ENCODE data around the gene REM2.

Gene REM2

DNA sequence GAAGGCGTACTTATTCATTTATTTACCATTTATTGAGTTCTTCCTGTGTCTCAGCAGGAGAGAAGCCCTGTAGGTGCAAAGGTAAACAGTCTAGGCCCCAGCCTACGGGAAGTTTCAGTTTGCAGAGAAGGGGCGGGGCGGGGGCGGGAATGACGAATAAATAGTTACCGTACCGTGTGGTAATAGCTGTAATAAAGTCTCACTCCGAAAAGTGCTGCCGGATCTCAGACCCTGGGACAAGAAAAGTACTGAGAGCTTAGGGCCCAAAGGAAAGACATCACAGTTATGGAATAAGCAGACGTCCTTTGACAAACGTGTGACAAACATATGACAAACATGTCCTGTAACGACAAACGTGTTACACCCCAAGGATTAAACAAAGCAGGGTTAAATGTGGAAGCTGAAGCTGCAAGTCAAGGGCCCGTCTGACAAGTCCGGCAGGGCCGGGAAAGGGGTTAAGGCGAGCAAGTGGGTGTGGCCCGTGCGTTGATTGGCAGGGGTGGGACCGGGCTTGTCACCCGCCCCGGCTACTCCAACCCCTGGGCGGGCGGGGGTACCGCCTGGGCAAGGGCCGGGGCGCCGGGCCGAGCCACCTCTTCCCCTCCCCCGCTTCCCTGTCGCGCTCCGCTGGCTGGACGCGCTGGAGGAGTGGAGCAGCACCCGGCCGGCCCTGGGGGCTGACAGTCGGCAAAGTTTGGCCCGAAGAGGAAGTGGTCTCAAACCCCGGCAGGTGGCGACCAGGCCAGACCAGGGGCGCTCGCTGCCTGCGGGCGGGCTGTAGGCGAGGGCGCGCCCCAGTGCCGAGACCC lies 11.6 kb upstream of the REM2 start, which contains the start of gene LRP10:
Gene LRP10, plus strand, starts transcription at position 517 of the 809 bp plus-strand sequence. CDS start 564 bp downstream, outside the sequence.
- H3K9ac ChIP-seq (ENCODE audit: low read length): peak within 1 kb of the TSS; percentile 94
- peaks cover 12% of the 10 kb centered on the region for H3K4me1 ChIP-seq (ENCODE audit: control insufficient read depth, insufficient read depth, low read length)

DNA sequence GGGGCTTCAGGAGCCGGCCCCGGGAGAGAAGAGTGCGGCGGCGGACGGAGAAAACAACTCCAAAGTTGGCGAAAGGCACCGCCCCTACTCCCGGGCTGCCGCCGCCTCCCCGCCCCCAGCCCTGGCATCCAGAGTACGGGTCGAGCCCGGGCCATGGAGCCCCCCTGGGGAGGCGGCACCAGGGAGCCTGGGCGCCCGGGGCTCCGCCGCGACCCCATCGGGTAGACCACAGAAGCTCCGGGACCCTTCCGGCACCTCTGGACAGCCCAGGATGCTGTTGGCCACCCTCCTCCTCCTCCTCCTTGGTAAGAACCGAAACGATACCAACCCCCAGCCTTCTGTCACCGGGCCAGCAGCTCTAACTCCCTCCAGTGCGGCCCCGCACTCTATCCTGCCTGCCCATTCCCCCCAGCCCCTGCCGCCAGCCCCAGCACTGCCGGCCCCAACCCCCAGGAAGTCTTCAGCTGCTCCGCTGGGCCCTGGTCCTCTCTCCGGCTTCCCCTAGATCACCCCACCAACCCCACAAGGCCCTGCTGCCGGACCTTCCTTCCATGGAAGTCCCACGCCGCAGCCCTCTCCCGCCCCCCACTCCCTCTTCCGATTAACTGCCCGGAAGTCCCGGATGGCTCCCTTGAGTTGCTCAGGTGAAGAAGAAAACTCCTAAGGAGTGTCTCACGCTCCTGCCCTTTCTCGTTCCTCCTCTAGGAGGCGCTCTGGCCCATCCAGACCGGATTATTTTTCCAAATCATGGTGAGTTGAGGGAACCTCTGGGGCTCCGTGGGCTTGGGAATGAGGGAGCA lies 10.8 kb upstream of the REM2 start:
- H3K4me3 ChIP-seq (ENCODE audit: low read length): peak overlapping the region; percentile 81
- peak overlapping the region; percentile 94 for H3K9ac ChIP-seq (ENCODE audit: low read length)
- H3K36me3 ChIP-seq (ENCODE audit: control insufficient read depth, insufficient read depth, low read length): peaks cover 29% of the 10 kb centered on the region
- no peaks in the 10 kb centered on the region for H3K27me3 ChIP-seq (ENCODE audit: control insufficient read depth, insufficient read depth, low read length)
- peak overlapping the region; percentile 99 for H3K27ac ChIP-seq (ENCODE audit: low read depth, low read length)
- H3K4me1 ChIP-seq (ENCODE audit: control insufficient read depth, insufficient read depth, low read length): peaks cover 12% of the 10 kb centered on the region

More for the DNA sequence above, 11.6 kb upstream of the REM2 start, which contains the start of gene LRP10:
- Histone ChIP-seq H3K36me3 (ENCODE audit: control insufficient read depth, insufficient read depth, low read length) (peaks cover 22% of the 10 kb centered on the region), H3K4me3 (ENCODE audit: low read length) (peak within 1 kb of the TSS; percentile 81), H3K27me3 (ENCODE audit: control insufficient read depth, insufficient read depth, low read length) (no peaks in the 10 kb centered on the region), H3K27ac (ENCODE audit: low read depth, low read length) (peak within 1 kb of the TSS; percentile 99)

DNA sequence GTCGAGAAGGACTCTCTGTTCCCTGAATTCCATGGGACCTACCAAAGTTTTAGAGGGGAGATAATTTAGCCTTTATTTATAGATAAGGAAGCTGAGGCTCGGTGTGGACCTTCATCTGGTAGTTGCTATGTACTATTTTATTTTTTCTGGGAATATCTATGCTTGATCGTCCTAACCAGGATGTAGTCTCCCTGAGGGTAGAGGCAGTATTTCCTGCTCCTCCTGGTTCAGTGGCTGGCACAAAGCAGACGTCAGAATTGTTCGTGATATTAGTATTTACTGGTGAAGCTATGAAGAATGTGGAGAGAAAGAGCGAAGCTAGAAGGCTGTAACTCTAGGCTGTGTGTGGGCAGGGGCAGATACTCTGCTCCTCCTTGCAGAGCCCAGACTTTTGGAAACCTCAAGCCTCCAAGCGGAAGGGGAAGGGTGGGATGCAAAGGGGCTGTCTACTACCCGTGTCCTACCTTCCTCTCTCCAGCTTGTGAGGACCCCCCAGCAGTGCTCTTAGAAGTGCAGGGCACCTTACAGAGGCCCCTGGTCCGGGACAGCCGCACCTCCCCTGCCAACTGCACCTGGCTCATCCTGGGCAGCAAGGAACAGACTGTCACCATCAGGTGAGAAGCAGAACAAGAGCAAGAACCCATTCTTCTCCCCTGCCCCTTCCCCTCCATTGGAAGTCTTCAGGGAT lies 10.0 kb upstream of the REM2 start:
- Histone ChIP-seq H3K4me1 (ENCODE audit: control insufficient read depth, insufficient read depth, low read length) (peaks cover 12% of the 10 kb centered on the region), H3K27me3 (ENCODE audit: control insufficient read depth, insufficient read depth, low read length) (no peaks in the 10 kb centered on the region), H3K4me3 (ENCODE audit: low read length) (peak overlapping the region; percentile 81), H3K9ac (ENCODE audit: low read length) (peak overlapping the region; percentile 4), H3K36me3 (ENCODE audit: control insufficient read depth, insufficient read depth, low read length) (peaks cover 36% of the 10 kb centered on the region), H3K27ac (ENCODE audit: low read depth, low read length) (peak overlapping the region; percentile 99)

DNA sequence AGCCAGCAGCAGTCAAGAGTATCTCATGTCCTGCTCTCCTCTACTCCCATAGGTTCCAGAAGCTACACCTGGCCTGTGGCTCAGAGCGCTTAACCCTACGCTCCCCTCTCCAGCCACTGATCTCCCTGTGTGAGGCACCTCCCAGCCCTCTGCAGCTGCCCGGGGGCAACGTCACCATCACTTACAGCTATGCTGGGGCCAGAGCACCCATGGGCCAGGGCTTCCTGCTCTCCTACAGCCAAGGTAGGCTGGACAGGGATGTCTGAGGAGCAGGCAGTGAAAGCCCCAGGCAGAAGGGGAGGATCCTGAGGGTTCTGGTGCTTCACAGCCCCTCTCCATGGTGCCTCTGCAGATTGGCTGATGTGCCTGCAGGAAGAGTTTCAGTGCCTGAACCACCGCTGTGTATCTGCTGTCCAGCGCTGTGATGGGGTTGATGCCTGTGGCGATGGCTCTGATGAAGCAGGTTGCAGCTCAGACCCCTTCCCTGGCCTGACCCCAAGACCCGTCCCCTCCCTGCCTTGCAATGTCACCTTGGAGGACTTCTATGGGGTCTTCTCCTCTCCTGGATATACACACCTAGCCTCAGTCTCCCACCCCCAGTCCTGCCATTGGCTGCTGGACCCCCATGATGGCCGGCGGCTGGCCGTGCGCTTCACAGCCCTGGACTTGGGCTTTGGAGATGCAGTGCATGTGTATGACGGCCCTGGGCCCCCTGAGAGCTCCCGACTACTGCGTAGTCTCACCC lies 7.8 kb upstream of the REM2 start:
- H3K27me3 ChIP-seq (ENCODE audit: control insufficient read depth, insufficient read depth, low read length): no peaks in the 10 kb centered on the region
- peaks cover 44% of the 10 kb centered on the region for H3K36me3 ChIP-seq (ENCODE audit: control insufficient read depth, insufficient read depth, low read length)
- no peak overlapping the region for H3K9ac ChIP-seq (ENCODE audit: low read length)
- peaks cover 12% of the 10 kb centered on the region for H3K4me1 ChIP-seq (ENCODE audit: control insufficient read depth, insufficient read depth, low read length)
- H3K4me3 ChIP-seq (ENCODE audit: low read length): no peak overlapping the region
- no peak overlapping the region for H3K27ac ChIP-seq (ENCODE audit: low read depth, low read length)

DNA sequence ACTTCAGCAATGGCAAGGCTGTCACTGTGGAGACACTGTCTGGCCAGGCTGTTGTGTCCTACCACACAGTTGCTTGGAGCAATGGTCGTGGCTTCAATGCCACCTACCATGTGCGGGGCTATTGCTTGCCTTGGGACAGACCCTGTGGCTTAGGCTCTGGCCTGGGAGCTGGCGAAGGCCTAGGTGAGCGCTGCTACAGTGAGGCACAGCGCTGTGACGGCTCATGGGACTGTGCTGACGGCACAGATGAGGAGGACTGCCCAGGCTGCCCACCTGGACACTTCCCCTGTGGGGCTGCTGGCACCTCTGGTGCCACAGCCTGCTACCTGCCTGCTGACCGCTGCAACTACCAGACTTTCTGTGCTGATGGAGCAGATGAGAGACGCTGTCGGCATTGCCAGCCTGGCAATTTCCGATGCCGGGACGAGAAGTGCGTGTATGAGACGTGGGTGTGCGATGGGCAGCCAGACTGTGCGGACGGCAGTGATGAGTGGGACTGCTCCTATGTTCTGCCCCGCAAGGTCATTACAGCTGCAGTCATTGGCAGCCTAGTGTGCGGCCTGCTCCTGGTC lies 7.2 kb upstream of the REM2 start:
- H3K4me3 ChIP-seq (ENCODE audit: low read length): no peak overlapping the region
- peaks cover 44% of the 10 kb centered on the region for H3K36me3 ChIP-seq (ENCODE audit: control insufficient read depth, insufficient read depth, low read length)
- H3K27me3 ChIP-seq (ENCODE audit: control insufficient read depth, insufficient read depth, low read length): no peaks in the 10 kb centered on the region
- peaks cover 8% of the 10 kb centered on the region for H3K4me1 ChIP-seq (ENCODE audit: control insufficient read depth, insufficient read depth, low read length)
- H3K27ac ChIP-seq (ENCODE audit: low read depth, low read length): no peak overlapping the region
- no peak overlapping the region for H3K9ac ChIP-seq (ENCODE audit: low read length)

DNA sequence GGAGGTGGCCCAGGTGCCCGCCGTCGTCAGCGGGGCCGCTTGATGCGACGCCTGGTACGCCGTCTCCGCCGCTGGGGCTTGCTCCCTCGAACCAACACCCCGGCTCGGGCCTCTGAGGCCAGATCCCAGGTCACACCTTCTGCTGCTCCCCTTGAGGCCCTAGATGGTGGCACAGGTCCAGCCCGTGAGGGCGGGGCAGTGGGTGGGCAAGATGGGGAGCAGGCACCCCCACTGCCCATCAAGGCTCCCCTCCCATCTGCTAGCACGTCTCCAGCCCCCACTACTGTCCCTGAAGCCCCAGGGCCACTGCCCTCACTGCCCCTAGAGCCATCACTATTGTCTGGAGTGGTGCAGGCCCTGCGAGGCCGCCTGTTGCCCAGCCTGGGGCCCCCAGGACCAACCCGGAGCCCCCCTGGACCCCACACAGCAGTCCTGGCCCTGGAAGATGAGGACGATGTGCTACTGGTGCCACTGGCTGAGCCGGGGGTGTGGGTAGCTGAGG lies 6.0 kb upstream of the REM2 start:
- Histone ChIP-seq H3K4me3 (ENCODE audit: low read length) (no peak overlapping the region), H3K36me3 (ENCODE audit: control insufficient read depth, insufficient read depth, low read length) (peaks cover 44% of the 10 kb centered on the region), H3K27ac (ENCODE audit: low read depth, low read length) (no peak overlapping the region), H3K9ac (ENCODE audit: low read length) (no peak overlapping the region), H3K27me3 (ENCODE audit: control insufficient read depth, insufficient read depth, low read length) (no peaks in the 10 kb centered on the region), H3K4me1 (ENCODE audit: control insufficient read depth, insufficient read depth, low read length) (peaks cover 6% of the 10 kb centered on the region)

DNA sequence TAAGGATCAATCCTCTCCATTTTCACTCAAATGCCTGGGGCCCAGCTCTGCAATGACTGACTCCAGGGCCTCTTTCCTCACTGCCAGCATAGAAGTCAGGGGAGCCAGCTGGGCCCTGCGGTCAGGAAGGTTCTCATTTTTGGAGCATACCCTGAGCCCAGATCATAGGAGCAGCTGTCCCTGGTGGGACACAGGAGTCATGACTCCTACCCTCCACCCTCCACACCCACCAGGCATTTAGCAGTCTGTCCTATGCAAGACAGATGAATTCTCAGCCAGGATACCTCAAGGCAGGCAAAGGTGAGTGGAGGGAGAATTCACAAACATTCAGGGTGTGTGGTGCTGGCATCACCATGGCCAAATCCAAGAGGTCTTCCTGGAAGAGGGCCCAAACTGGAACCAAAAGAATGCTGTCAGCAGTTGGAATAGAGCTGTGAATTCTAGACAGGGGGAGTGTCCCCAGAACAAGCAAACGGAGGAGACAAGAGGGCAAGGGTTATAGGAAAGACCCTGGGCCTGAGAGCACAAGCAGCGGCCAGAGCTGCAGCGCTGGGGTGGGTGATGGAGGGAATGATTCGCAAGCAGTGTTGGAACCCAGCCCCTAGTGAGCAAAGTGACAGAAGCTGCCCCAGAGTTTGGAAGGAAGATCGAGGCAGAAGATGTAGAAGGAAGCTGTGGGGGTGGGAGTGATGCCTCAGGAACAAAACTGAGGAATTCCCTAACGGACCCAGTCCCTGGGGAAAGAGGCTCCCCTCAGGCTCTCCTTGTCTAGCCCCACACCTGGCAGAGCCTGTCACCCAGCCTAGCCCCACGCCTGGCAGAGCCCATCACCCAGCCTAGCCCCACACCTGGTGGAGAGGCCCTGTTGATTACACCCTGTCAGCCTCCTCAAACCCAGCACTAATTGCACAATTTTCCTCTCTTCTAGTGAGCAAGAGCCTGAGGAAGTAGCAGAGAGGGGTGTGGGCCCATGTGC lies 4.5 kb upstream of the REM2 start:
- no peaks in the 10 kb centered on the region for H3K27me3 ChIP-seq (ENCODE audit: control insufficient read depth, insufficient read depth, low read length)
- no peak overlapping the region for H3K9ac ChIP-seq (ENCODE audit: low read length)
- H3K27ac ChIP-seq (ENCODE audit: low read depth, low read length): no peak overlapping the region
- no peak overlapping the region for H3K4me3 ChIP-seq (ENCODE audit: low read length)
- H3K4me1 ChIP-seq (ENCODE audit: control insufficient read depth, insufficient read depth, low read length): no peaks in the 10 kb centered on the region
- H3K36me3 ChIP-seq (ENCODE audit: control insufficient read depth, insufficient read depth, low read length): peaks cover 44% of the 10 kb centered on the region

DNA sequence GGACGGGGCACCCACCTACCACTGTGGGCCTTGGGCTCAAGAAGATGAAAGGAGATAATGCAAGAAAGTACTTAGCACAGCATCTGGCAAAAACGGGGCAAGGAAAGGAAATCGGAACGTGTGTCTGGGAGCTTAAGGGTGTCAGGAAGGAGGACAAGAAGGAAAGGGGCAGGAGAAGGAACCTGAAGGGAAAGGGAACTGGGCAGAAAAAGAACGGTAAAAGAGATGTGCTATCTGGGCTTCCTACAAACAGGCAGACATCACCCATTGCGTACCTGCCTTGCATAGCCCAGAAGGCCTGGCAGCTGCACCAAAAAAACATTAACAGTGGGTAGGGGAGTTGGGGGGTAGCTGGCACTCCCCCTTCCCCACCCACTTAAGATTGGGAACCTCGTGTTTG lies 958 bp upstream of the REM2 start:
- no peak overlapping the region for H3K9ac ChIP-seq (ENCODE audit: low read length)
- H3K4me3 ChIP-seq (ENCODE audit: low read length): no peak overlapping the region
- no peaks in the 10 kb centered on the region for H3K4me1 ChIP-seq (ENCODE audit: control insufficient read depth, insufficient read depth, low read length)
- no peak overlapping the region for H3K27ac ChIP-seq (ENCODE audit: low read depth, low read length)
- no peaks in the 10 kb centered on the region for H3K27me3 ChIP-seq (ENCODE audit: control insufficient read depth, insufficient read depth, low read length)
- peaks cover 17% of the 10 kb centered on the region for H3K36me3 ChIP-seq (ENCODE audit: control insufficient read depth, insufficient read depth, low read length)

DNA sequence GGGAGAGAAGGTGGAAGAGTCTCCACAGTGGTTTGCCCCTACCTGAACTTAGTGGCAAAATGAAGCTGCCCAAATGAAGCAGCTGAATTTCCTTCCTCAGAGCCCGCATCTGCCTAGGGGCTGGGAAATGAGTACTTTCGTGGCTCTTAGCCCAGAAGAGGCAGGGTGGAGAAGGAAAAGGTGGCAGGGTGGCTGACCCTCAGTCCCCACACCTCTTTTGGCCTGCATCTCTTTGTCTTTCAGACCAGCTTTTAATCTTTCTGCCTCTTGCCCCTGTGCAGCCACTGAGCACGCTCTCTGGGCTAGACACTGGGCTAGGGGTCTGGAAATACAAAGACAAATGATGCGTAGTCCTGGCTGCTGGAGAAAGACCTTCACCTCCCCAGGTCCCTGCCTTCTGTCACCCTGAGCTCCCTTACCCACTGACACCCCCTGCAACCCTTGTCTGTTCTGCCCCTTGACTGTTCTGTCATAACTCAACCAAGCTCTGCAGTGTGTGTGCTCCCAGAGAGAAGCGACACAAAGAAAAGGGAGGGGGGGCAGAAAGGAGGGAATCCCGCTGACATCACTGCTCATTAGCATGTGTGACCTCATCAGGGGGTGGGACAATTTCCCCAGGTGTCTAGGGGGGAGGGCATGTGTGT lies 371 bp upstream of the REM2 start:
- Histone ChIP-seq H3K4me1 (ENCODE audit: control insufficient read depth, insufficient read depth, low read length) (no peaks in the 10 kb centered on the region), H3K9ac (ENCODE audit: low read length) (no peak overlapping the region), H3K27ac (ENCODE audit: low read depth, low read length) (no peak overlapping the region), H3K27me3 (ENCODE audit: control insufficient read depth, insufficient read depth, low read length) (no peaks in the 10 kb centered on the region), H3K4me3 (ENCODE audit: low read length) (no peak overlapping the region), H3K36me3 (ENCODE audit: control insufficient read depth, insufficient read depth, low read length) (peaks cover 11% of the 10 kb centered on the region)

DNA sequence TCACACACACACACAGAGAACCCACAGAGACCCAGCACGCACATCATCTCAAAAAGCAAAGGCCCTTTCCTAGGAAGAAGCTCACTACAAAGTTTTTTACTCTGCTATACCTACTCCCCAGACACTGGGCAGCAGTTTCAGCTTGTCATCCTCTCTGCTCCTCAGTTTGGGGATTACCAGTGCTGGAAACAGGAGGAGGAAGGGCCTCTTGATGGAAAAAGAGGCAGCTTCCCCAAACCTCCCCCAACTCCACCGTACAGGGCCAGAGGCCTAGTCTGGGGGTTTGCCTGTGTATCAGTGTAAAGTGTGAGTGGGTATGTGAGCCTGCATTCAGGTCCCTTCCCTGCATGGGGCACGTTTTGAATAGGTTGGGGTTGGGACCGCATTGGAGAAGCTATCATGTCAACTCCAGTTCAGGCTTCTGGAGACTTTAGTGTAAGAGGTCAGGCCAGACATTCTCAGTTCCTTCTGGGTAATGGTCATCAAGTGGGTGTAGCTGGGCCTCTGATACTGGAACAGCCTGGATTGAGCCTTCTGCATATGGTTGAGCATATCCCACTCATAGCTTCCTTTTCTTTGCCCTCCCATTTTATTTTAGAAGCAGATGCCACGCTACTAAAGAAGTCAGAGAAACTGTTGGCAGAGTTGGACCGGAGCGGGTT lies 1.2 kb downstream of the REM2 start:
- no peak overlapping the region for H3K9ac ChIP-seq (ENCODE audit: low read length)
- no peaks in the 10 kb centered on the region for H3K27me3 ChIP-seq (ENCODE audit: control insufficient read depth, insufficient read depth, low read length)
- no peaks in the 10 kb centered on the region for H3K36me3 ChIP-seq (ENCODE audit: control insufficient read depth, insufficient read depth, low read length)
- H3K4me3 ChIP-seq (ENCODE audit: low read length): no peak overlapping the region
- no peaks in the 10 kb centered on the region for H3K4me1 ChIP-seq (ENCODE audit: control insufficient read depth, insufficient read depth, low read length)
- no peak overlapping the region for H3K27ac ChIP-seq (ENCODE audit: low read depth, low read length)

Measured in rectal smooth muscle tissue (tissue), 1 donor.